Medulla oblongata (tissue), 1 donor: Measurements from ENCODE around the gene PIAS4.
A peak's percentile ranks its signal among the peaks of the same experiment; 100 is the strongest.

ENCODE experiments used
- DNase-seq: peaks from one replicate; pipeline ENCODE4 v3.0.0-alpha.2; 2015; ENCODE audit errors: extremely low spot score

PIAS4 gene

DNA sequence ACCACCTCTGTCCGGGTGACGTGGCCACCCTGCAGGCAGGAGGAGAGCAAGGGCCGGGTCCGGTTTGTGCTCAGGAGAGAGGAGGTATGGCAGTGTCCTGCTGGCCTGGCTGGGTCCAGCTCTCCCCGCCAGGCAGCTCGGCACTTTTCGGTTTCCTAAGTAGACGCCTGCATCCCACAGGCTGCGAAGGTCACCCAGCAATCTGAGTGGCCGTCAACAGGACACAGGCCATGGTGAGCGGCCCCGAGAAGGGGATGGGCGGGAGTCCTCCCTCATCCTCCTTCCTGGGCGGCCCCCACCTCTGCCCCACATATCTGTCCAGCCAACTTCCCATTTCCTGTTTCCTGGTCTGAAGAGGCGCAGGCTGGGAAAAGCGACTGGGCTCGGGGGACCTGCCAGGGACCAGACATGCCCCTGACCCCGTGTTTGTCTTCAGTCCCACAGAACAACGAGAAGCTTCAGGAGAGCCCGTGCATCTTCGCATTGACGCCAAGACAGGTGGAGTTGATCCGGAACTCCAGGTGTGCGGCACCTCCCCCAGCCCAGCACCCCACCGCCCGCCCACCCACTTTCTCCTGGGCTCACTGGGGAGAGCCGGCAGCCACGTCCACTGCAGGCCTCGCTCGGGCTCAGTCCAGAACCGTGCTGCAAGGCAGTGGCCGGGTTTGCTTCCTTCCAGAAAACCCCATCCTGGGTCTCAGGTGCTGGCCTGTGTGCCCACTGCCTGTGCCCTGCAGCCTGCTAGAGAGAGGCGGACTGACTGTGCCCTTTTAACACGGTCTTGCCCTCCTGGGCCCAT is 16.3 kb downstream of the PIAS4 start:
- DNase-seq = no peak

DNA sequence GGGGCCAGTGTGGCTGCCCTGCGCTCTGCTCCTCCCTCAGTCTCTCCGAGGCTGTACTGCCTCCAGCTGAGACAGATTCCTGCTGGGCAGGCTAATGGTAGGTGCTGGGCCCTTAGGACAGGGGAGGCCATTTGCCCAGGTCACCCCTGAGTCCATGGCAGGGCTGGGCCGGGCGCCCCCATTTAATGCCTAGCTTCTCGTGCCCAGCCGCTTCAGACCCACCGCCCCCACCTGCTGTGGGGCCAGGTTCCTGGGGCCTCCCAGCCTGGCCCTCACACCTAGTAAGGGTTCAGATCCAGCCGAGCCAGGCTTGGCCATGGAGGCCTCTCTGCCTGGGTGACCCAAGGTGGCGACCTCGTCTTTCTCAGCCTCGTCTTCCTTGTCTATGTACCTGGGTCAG is 17.8 kb downstream of the PIAS4 start:
- no peak for DNase-seq

DNA sequence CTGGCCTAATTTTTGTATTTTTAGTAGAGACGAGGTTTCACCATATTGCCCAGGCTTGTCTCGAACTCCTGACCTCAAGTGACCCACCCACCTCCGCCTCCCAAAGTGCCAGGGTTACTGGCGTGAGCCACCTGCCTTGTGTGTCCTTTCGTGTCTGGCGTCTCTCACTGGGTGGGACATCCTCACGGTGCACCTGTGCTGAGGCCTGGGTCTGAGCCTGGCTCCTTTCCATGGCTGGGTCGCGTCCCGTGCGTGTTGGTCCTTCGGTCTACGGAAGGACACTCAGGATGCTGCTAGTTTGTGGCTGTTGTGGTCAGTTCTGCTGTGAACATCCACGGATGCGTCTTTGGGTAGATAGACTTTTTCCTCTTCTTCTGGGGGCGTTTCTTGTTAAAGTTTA is 19.6 kb downstream of the PIAS4 start:
- no peak for DNase-seq

DNA sequence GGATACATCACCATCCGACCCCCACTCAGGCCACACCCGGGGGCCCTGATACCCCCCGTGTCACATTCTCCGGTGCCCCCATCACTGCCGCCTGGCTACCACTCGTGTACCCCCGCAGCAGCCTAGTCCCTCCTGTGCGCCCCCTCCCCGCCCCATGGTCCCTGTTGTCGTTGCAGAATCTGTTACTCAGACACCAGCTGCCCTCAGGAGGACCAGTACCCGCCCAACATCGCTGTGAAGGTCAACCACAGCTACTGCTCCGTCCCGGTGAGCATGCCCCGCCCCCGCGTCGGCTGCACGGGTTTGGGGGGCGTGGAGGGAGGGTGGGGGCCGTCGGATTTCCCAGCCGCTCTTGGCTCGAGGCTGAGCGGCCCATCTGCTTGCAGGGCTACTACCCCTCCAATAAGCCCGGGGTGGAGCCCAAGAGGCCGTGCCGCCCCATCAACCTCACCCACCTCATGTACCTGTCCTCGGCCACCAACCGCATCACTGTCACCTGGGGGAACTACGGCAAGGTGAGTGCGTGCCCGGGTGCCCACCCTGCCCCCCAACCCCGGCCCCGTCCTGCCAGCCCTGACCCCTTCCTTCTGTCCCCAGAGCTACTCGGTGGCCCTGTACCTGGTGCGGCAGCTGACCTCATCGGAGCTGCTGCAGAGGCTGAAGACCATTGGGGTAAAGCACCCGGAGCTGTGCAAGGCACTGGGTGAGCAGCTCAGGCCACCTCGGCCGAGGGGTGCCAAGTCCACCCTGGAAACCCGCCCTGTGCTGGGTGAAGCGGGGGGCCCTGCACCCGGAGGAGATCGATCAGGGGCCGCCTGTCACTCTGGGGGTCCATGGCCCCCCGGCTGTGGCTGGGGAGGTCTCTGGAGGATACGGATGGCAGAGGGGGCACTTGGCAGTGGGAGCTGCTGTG is 21.1 kb downstream of the PIAS4 start:
- no peak for DNase-seq

DNA sequence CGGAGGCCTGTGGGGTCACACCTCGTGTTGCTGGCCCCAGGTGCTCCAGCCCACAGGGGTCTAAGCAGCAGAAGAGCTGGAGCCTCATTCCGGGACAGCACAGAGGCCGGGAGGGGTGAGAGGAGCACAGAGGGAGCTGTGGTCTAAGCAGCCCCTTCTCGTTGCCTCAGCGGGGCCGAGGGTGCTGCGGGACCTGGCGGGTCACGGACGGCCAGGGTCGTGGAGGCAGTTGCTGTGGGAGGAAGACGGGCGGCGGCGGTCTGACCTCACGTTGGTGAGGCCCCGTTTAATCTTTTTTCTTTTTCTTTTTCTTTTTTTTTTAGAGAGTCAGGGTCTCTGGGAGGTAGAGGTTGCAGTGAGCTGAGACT is 21.7 kb downstream of the PIAS4 start:
- DNase-seq = no peak

DNA sequence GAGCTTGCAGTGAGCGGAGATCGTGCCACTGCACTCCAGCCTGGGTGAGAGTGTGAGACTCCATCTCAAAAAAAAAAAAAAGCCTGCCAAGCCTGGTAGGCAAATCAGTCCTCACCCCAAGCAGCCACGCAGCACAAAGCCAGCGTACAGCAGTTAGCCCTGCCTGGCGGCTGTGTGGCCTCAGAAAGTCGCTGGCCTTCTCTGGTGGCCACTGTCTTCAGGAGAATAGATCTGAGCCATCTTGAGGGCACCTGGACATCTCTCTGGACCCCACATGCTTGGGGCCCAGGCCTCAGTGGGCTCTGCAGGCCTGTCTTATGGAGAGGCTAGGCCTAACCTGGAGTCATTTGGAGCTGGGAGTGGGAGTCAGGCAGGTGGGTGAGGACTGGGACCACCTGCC is 23.0 kb downstream of the PIAS4 start:
- no peak for DNase-seq

DNA sequence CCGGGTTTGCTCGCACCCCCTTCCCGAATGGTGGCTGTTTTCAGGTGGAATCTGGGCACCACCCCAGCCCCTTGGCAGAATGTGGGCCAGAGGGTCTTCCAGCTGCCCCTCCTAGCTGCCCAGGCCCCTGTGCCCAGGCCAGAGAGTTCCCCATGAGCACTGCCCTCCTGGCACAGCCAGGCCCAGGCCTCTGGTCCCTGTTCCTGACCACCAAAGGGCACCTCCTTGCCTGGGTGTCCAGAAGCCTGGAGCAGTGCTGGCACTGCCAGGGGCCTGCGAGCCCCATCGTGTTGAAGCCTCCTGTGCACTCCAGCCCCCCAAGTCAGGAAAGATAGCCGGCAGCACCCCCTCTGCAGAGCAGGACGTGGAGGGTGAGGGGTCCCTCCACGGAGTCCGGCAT is 23.4 kb downstream of the PIAS4 start:
- no peak for DNase-seq

DNA sequence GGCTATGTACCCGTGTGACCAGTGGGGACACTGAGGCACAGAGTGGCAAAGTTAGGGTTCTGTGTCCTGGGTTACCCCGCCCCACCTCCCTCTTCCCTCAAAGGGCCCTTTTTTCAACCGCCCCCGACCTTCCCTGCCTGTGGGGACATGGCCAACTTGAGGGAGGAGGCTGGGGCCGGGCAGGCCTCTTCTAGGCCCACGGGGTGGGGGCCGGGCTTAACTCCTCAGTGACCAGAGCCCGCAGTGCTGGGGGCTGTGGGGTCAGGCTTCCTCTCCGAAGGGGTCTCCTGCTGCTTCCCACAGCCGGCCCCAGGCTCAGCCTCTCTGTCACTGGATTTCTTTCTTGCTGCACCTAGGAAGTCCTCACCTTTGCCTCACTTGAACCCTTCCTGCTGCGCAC is 23.9 kb downstream of the PIAS4 start:
- no peak for DNase-seq

DNA sequence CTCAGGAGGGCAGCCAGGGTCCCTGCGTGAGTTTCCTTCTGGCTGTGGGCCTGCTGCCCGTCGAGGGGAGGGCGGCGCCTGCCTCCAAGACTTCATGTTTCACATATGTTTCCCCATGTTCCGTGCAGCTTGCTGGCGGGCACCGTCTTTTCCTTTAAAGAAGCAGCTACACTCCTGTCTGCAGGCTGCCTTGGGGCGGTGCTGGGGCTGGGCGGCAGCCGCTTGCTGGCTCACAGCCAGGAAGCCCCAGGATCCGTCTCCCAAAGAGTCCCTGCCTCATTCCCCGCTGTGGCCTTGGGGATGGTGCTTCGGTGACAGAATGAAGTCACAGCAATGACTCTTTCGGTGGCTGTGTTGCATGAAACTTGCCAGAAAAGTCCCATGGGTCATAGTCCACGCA is 24.9 kb downstream of the PIAS4 start:
- DNase-seq = no peak

DNA sequence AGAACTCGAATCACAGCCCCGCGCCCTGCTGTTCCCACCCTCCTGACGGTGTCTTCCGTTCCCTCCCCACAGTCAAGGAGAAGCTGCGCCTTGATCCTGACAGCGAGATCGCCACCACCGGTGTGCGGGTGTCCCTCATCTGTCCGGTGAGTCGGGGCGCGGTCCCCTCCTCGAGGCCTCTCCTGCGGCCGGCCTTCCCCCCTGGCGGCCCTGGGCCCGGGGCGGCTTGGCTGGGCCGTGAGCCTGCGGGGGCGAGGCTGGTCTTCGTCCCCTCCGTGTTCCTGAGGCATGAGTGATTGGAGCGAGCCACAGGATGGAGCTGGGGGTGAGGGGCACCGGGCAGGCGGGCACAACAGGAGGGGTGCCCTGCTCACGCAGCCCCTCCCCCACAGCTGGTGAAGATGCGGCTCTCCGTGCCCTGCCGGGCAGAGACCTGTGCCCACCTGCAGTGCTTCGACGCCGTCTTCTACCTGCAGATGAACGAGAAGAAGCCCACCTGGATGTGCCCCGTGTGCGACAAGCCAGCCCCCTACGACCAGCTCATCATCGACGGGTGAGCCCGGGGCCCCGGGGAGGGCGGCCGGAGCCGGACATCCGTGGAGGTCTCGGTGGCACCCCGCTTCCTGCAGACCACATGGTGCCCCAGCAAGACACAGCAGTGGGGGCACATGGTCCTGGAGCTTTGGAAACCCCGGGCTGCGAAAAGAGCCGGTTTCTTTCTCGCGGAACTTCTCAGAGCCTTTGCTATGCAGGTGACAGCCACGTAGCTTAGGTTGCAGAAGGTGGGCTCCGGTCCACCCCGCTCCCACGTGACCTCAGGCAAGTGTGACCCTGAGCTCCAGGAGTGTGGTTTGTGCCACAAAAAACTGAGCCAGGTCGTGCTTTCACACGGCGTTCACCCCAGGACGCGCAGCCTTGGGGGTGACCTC is 25.8 kb downstream of the PIAS4 start:
- DNase-seq = no peak

DNA sequence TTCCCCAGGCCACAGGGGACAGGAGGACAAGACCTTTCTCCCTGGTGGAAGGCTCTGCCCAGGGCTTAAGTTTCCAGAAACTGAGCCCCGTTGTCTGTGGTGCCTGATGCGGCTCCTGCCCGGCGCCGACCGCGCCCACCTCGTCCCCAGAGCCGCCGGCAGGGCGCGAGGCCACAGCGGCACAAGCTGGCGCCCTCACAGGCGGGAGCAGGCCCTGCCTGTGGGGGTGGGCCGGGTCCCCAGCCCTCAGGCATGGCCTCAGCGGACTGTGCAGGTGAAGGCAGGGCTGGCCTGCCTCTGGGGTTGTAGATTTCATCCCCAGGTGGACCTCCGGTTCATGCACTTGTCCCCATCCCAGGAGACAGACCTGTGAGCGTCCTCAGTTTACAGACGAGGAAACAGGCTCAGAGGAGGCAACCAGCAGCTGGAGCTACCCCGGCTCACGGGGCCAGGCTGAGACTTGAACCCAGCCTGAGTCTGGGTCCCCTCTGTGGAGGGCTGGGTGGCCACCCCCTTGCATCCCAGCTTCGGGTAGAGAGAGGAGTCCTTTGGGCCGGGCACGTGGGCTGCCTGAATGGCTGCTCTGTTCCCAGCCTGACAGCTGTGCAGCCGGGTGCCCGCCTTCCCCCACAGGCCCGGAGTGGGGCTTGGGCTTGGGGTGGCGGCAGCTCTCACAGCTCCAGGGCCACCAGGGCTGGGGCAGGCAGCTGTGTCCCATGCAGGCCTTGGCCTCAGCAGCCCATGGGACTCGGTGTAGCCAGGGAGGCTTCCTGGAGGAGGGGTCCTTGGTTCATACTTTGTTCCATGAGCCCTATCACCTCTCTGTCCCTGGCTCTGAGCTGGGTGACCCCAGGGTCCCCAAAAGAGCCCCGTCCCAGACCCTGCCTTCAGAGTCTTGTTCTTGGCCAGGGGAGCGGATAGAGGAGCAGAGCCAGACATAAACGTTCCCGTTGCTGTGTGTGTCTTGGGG is 26.8 kb downstream of the PIAS4 start:
- DNase-seq = peak; percentile 88

DNA sequence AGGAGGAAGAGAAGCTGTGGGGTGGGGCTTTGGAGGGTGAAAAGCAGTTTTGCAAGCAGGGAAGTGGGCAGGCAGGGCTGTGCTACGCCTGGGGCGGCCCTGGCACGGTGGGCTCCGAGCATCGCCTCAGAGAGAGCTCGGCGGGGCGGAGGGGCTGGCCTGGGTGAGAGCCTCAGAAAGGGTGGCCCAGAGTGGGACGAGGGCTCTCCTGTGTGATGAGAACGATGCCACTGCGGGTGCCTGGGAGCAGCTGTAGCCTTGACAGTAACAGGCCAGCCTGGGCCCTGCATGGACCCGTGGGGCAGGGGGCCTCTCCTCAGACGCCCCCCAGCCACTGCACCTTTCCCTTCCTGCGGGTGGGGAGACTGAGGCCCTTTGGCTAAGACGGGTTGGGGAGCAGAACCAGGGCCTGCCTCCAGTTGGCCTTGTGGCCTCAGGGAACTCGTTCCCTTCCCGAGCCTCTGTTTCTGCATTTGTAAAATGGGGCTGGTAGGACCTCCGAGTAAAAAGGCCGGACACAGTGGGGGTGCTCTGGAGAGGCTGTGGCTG is 27.6 kb downstream of the PIAS4 start:
- no peak for DNase-seq

DNA sequence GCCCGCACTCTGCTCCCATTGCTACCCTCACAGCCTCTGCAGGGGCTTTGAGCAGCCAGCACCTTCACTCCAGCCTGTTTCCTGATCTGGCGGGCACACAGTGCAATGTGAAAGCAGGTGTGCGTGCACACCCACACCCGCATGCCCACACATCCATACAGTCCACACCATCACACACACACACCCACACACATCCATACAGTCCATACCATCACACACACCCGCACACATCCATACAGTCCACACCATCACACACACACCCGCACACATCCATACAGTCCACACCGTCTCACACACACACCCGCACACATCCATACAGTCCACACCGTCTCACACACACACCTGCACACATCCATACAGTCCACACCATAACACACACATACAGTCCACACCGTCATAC is 28.0 kb downstream of the PIAS4 start:
- no peak for DNase-seq

DNA sequence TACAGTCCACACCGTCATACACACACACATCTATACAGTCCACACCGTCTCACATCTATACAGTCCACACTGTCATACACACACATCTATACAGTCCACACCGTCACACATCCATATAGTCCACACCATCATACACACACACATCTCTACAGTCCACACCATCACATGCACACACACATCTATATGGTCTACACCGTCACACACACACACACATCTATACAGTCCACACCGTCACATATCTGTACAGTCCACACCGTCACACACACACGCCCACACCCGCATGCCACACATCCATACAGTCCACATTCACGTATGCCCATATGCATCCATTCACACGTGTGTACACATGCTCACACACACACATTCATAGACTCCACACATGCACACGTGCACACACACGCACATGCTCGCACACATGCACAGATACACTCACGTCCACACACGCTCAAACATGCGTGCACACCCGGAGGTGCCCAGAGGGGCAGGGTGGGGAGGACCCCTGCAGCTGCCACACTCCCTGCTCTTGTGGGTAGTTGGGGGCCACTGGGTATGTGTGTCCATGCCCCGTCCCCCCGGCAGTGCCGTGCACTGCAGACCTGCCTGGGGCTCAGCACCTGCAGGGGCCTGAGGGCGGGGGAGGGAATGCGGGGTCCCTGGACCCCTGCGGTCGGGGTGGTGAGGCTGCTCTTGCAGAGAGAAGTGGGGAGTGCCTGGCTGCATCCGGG is 29.2 kb downstream of the PIAS4 start:
- no peak for DNase-seq

DNA sequence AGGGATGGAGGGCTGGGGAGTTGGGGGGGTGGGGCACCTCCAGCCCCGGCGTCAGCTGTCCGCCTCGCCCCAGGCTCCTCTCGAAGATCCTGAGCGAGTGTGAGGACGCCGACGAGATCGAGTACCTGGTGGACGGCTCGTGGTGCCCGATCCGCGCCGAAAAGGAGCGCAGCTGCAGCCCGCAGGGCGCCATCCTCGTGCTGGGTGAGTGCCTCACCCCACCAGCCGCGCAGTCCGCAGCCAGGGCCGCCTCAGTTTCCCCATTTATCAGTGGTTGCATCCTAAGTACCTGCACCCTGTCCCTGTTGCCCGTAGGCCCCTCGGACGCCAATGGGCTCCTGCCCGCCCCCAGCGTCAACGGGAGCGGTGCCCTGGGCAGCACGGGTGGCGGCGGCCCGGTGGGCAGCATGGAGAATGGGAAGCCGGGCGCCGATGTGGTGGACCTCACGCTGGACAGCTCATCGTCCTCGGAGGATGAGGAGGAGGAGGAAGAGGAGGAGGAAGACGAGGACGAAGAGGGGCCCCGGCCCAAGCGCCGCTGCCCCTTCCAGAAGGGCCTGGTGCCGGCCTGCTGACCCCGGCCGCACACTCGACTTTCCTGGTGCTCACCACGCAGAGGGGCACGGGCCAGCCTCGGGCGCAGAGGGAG is 29.9 kb downstream of the PIAS4 start:
- DNase-seq = no peak

DNA sequence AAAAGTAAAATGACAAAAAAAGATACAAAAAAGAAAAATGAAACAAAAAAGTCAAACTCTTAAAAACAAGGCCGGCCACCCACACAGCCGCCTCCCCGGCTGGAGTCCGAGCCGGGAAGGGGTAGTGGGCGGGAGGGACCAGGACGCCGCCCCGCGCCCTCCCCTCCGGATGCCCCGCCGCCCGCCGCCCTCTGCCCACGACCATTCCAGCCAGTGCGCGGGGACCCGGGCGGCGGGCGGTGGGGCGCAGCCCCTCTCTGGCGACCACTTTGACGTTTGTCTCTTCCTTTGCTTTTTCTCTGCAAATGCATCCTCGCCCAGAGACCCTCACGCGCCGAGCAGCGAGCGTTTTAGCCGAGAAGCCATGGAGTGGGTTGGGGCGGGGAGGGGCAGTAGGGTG is 30.5 kb downstream of the PIAS4 start:
- no peak for DNase-seq

DNA sequence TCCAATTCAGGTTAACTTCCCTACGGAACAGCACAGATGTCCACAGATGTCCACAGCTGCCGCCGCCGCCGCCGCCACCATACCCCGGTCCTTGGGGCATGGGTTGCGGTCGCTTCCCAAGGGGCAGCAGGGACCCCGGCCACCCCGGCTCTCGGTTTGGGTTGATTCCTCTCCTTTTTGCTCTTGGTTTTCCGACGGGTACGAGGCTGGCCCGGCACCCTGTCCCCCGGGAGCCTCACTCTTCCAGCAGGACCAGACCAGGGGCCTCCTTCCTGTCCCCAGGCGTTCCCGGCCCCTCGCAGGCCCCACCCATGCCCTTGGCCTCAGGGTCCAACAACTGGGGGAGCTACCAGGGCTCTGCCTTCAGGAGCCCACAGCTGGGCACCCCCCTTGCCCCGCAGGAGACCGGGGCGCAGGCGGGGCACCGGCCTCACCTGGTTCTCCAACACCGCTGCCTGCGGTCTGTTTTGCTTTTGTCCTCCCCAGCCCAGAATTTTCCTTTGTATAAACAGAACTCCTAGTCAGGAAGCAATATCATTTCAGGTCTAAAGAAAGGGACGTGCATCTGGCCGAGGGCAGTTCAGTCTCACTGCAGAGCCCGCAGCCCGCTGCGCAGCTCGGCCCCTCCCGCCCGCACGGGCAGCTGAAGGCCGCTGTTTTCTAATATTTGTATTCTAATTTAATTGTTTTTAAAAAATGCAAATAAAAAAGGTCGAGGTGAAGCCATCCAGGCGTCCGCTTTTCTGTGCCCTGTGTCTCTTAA is 31.3 kb downstream of the PIAS4 start:
- no peak for DNase-seq

DNA sequence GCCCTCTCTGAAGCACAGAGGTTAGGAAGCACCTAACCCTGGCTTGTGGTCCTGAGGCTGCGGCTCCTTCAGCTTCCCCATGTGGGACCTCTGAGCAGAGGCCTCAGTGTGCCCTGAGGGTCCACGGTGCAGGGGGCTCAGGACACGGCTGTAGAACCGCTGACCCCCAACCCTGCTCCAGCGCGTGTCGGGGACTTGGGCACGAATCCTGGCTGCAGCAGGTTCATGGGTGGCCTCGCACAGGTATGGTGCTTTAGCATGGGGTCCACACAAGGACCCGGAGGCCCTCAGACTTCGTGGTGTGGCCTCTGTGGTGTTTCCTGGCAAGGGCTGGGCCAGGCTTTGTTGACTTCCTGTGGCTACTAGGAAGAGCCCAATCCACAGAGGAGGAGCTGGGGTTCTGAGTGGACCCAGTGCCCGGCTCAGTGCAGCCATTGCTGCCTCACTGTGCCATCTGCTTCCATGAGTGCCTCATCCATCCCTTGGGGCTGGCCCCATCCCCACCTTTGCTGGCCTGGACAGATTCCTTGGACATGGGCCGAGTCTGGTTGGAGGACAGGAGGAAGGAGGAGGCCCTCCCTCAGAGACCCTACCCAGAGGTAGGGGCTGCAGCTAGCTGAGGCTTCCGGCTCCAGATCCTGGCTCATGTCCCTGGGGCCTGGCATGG is 34.7 kb downstream of the PIAS4 start:
- DNase-seq = no peak
